Lung (tissue), 12 donors: ENCODE results near the gene STX4. TPM values are rescaled to one million over a fixed set of nuclear protein-coding genes. Genes with fewer than 3 reads are reported as not detected.

Experiments
- ATAC-seq: fragments of 200-7000 bp; cut with Tn5 transposase; one replicate; pipeline ENCODE4 v1.9.1; 2020; ENCODE audit warnings: moderate number of reproducible peaks; ENCODE audit not compliant: insufficient read depth, low FRiP score
- DNase-seq, 3 donors: peaks; one replicate each; pipeline ENCODE4 v3.0.0-alpha.2; 2013 to 2017
- H3K27ac ChIP-seq, 2 donors: one replicate each; pipeline ENCODE4 v1.5.1; 2013; ENCODE audit warnings: mild to moderate bottlenecking in 2 of 2, moderate library complexity in 2 of 2, control low read depth in 1 of 2, inconsistent platforms in 1 of 2, low read depth in 1 of 2, low read length in 1 of 2
- H3K27me3 ChIP-seq, 3 donors: one replicate each; pipeline ENCODE4 v1.5.1; 2013; ENCODE audit warnings: low read length in 2 of 3; ENCODE audit not compliant: control insufficient read depth in 3 of 3, insufficient read depth in 3 of 3
- H3K36me3 ChIP-seq, 4 donors: one replicate each; pipeline ENCODE4 v1.5.1; 2013; ENCODE audit warnings: low read length in 4 of 4, mild to moderate bottlenecking in 1 of 4, moderate library complexity in 1 of 4; ENCODE audit not compliant: control insufficient read depth in 4 of 4, insufficient read depth in 4 of 4
- H3K4me1 ChIP-seq, 5 donors: one replicate each; pipeline ENCODE4 v1.5.1; 2013; ENCODE audit warnings: low read length in 5 of 5, mild to moderate bottlenecking in 2 of 5, moderate library complexity in 1 of 5; ENCODE audit not compliant: control insufficient read depth in 5 of 5, insufficient read depth in 5 of 5
- H3K4me3 ChIP-seq: one replicate; pipeline ENCODE4 v1.5.1; 2013; ENCODE audit warnings: mild to moderate bottlenecking, control low read depth, moderate library complexity
- H3K9ac ChIP-seq, 2 donors: one replicate each; pipeline ENCODE4 v1.5.1; 2013; ENCODE audit warnings: low read length in 2 of 2, control low read depth in 1 of 2; ENCODE audit not compliant: insufficient read depth in 1 of 2
- H3K9me3 ChIP-seq, 4 donors: one replicate each; pipeline ENCODE4 v1.5.1; 2013; ENCODE audit warnings: low read length in 3 of 4, mild to moderate bottlenecking in 1 of 4, moderate library complexity in 1 of 4; ENCODE audit not compliant: control insufficient read depth in 4 of 4, insufficient read depth in 3 of 4
- WGBS, 2 donors: extraction: QIAGEN DNeasy Blood & Tissue Kit; methylation state at CpG; one replicate each; pipeline ENCODE4 v1.1.7; 2013; 5-methylcytosine and 5-hydroxymethylcytosine counted together
- polyA plus RNA-seq, 2 donors: library from polyadenylated mRNA; stranded (reverse); fragments of 200-250 nt; gene quantifications; one replicate each; pipeline ENCODE4 v1.2.1, GENCODE V29; 2013
- total RNA-seq, 2 donors: library from RNA; depleted of rRNA in 1 of 2; stranded (reverse); fragments of >200 nt in 1 of 2; gene quantifications; one replicate each; pipeline ENCODE4 v1.2.1, GENCODE V29; 2014 to 2021
- TF ChIP-seq, protein P1 (sequence below): IDR thresholded peaks from 2 replicates; pipeline ENCODE4 v1.5.1; 2012; ENCODE audit warnings: mild to moderate bottlenecking; ENCODE audit errors: control extremely low read depth, extremely low read depth
- donor health status: control.
- donor health status: control.
- donor health status: Bipolar disorder and iron deficiency.
- donor health status: healthy.
- donor health status: DM: yes; HTN: yes; CAD: no.

STX4 gene
- total and polyA plus RNA-seq, 4 donors: 41.6 to 98.3 (median 85.7) TPM

DNA sequence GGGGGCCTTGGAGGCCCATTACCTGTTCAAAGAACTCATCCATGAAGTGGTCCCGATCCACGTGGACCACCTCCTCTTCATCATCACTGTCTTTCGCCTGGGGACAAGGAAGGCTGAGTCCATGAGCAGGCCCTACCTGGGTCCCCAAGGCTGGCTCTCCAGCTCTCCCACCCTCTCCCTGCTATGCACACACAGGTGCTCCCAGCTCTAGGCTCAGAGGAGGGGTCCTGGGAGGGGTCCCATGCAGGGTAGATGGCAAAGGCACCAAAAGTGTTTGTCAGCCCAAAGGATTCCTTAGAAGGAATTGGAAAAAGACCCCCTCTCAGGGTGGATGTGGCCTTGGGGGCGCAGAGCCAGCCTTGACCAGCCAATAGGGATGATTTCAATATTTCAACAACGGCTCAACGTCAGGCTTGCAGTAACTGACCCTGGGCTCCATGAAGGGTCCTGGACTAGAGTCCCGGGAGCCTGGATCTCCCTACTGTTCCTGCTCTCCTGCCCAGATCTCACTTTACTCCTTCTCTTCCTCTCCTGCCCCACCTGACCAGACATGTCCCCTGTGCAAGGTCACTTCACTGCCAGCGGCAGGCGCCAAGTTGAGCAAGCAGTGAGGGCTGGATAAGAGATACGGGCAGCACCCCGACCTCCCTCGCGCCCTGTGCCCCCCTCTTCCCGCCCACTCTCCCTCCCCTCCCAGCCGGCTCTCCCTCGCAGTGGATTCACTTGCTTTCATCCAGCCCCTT lies 31.7 kb upstream of the STX4 start:
- Histone ChIP-seq H3K27ac (no peak overlapping the region), H3K4me3 (no peak overlapping the region), H3K36me3 (no peaks in the 10 kb centered on the region), H3K9me3 (no peaks in the 10 kb centered on the region), H3K4me1 (peaks cover 0 to 4% (median 0%) of the 10 kb centered on the region in 5 donors), H3K9ac (no peak overlapping the region), H3K27me3 (peaks cover 0 to 23% (median 2%) of the 10 kb centered on the region in 3 donors)
- no peak for ATAC-seq
- TF ChIP-seq, protein P1, sequence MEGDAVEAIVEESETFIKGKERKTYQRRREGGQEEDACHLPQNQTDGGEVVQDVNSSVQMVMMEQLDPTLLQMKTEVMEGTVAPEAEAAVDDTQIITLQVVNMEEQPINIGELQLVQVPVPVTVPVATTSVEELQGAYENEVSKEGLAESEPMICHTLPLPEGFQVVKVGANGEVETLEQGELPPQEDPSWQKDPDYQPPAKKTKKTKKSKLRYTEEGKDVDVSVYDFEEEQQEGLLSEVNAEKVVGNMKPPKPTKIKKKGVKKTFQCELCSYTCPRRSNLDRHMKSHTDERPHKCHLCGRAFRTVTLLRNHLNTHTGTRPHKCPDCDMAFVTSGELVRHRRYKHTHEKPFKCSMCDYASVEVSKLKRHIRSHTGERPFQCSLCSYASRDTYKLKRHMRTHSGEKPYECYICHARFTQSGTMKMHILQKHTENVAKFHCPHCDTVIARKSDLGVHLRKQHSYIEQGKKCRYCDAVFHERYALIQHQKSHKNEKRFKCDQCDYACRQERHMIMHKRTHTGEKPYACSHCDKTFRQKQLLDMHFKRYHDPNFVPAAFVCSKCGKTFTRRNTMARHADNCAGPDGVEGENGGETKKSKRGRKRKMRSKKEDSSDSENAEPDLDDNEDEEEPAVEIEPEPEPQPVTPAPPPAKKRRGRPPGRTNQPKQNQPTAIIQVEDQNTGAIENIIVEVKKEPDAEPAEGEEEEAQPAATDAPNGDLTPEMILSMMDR: no peak
- DNase-seq: no peak
- 53 to 65% methylated on average over 16 of the region's 16 CpGs for WGBS, 2 donors

DNA sequence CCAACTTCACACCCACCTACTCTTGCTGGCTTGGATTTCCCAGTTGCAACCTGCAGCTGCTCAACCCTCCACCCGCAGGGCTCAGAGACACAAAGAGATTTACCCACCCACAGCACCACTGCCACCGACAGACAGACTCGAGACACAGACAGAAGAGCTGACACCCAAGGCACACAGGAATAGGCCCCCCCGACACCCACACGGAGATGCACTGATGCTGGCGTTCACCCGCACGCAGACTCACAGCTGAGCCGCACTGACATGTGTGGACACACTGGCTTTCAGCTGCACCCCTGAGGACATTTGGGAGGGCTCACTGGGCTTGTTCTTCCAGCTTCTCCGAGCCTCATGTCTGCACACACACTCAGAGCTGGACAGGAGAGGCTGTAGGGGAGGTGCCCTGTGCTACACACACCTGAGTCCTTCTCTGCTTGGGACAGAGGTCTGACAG lies 31.1 kb upstream of the STX4 start:
- peaks cover 0 to 4% (median 0%) of the 10 kb centered on the region in 5 donors for H3K4me1 ChIP-seq
- no peak overlapping the region for H3K9ac ChIP-seq
- ATAC-seq (no peak), DNase-seq (no peak)
- no peaks in the 10 kb centered on the region for H3K36me3 ChIP-seq
- H3K27ac ChIP-seq: no peak overlapping the region
- TF ChIP-seq, protein P1: no peak
- no peaks in the 10 kb centered on the region for H3K9me3 ChIP-seq
- H3K4me3 ChIP-seq: no peak overlapping the region
- 61 to 78% methylated on average over 10 of the region's 10 CpGs for WGBS, 2 donors
- peaks cover 0 to 21% (median 2%) of the 10 kb centered on the region in 3 donors for H3K27me3 ChIP-seq

DNA sequence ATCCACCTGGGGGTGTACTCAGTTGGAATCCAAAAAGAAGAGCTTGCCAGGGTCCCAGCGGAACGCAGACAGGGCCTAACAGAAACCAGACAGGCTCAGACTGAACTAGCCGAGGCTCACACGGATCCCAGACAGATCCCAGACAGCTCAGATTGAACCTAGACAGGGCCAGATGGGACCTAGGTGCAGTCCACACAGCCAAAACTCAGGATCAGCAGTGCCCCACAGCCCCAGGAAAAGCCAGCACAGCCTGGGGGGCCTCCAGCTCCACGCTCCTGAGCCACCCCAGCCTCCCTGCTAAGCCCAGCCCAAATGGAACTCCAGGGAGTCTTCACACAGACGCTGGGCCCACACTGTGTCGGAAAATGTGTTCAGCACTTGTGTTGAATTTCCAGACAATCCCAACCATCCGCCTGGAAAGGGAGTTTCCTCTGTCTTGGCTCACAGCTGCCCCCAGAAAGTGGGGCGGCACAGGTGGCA lies 30.5 kb upstream of the STX4 start:
- Histone ChIP-seq H3K27ac (no peak overlapping the region), H3K9ac (no peak overlapping the region), H3K27me3 (peaks cover 0 to 19% (median 5%) of the 10 kb centered on the region in 3 donors), H3K9me3 (no peaks in the 10 kb centered on the region), H3K4me1 (no peaks in the 10 kb centered on the region), H3K36me3 (no peaks in the 10 kb centered on the region), H3K4me3 (no peak overlapping the region)
- no peak for ATAC-seq
- WGBS, 2 donors: 83 to 92% methylated on average over 9 of the region's 9 CpGs
- TF ChIP-seq, protein P1: no peak
- DNase-seq: no peak
